NCI-H1105 treated with DMSO at 0.1 percent for 48 hours (cell line): ENCODE measurements around the gene MRPS2.
"Not testable (repeated sequence)": the region's sequence is repeated elsewhere in the genome, so short reads cannot be mapped to it uniquely, and the experiment has no call there.

Experiments
- DNase-seq: peaks from one replicate; lab custom pipeline; 2025; lab: John Stamatoyannopoulos, UW

MRPS2 gene

GRCh38 chr9:135514342-135515082 is 14.0 kb downstream of the MRPS2 start:
- no peak for DNase-seq

GRCh38 chr9:135515083-135515951 is 14.8 kb downstream of the MRPS2 start:
- no peak for DNase-seq

- DNase-seq: no peak
Measured at GRCh38 chr9:135516132-135516860, 15.8 kb downstream of the MRPS2 start.

GRCh38 chr9:135517407-135517822 is 16.9 kb downstream of the MRPS2 start:
- DNase-seq: no peak

GRCh38 chr9:135519179-135519971 is 18.9 kb downstream of the MRPS2 start:
- DNase-seq: no peak

- no peak for DNase-seq
Measured at GRCh38 chr9:135520916-135521607, 20.6 kb downstream of the MRPS2 start, which contains the start of gene LCN1. LCN1 (plus strand) TSS chr9:135521440; CDS start chr9:135521498, 58 bp downstream.

GRCh38 chr9:135521608-135522095 is 21.2 kb downstream of the MRPS2 start:
- DNase-seq: no peak

- DNase-seq: no peak
Measured at GRCh38 chr9:135522137-135522877, 21.8 kb downstream of the MRPS2 start.

- no peak for DNase-seq
Measured at GRCh38 chr9:135522931-135523330, 22.4 kb downstream of the MRPS2 start.

GRCh38 chr9:135523521-135524129 is 23.1 kb downstream of the MRPS2 start:
- DNase-seq: no peak

GRCh38 chr9:135524130-135524861 is 23.8 kb downstream of the MRPS2 start:
- no peak for DNase-seq

GRCh38 chr9:135525241-135526088 is 25.0 kb downstream of the MRPS2 start:
- no peak for DNase-seq

GRCh38 chr9:135526089-135526729 is 25.7 kb downstream of the MRPS2 start:
- no peak for DNase-seq

- DNase-seq: no peak
Measured at GRCh38 chr9:135526730-135527571, 26.5 kb downstream of the MRPS2 start.

- DNase-seq: not testable (repeated sequence)
Measured at GRCh38 chr9:135528842-135529435, 28.5 kb downstream of the MRPS2 start.

GRCh38 chr9:135530146-135530545 is 29.7 kb downstream of the MRPS2 start:
- DNase-seq: no peak
